Measurements from ENCODE around the gene FNDC3A. TPM values are rescaled to one million over a fixed set of nuclear protein-coding genes. Genes with fewer than 3 reads are reported as not detected.

Gene FNDC3A
- total and polyA plus RNA-seq, 2 donors from 2014 or later = 12.5 to 67.8 TPM

GRCh38 chr13:49256841-49257240 is 281.1 kb downstream of the FNDC3A start:
- Histone ChIP-seq H3K9ac (ENCODE audit: low read length in 3 of 3) (no peak overlapping the region), H3K4me1 (ENCODE audit: control insufficient read depth in 2 of 3, insufficient read depth in 2 of 3, low read depth in 1 of 3, low read length in 3 of 3) (no peaks in the 10 kb centered on the region), H3K4me3 (ENCODE audit: low read length in 3 of 3) (no peak overlapping the region), H3K36me3 (ENCODE audit: control insufficient read depth in 2 of 3, insufficient read depth in 3 of 3, low read length in 3 of 3) (peaks cover 2 to 30% (median 16%) of the 10 kb centered on the region in 3 donors), H3K27ac (ENCODE audit: low read depth in 2 of 2, low read length in 2 of 2) (no peak overlapping the region), H3K9me3 (ENCODE audit: control insufficient read depth in 2 of 3, insufficient read depth in 1 of 3, low read length in 3 of 3) (no peaks in the 10 kb centered on the region), H3K27me3 (ENCODE audit: control insufficient read depth, insufficient read depth, low read length) (no peaks in the 10 kb centered on the region)
- DNase-seq = no peak
- no peak for FAIRE-seq
- no peak for TF ChIP-seq CTCF (IDR thresholded peaks at IDR 0.05; ENCODE audit: borderline replicate concordance, extremely low read depth, insufficient read depth)
- intact Hi-C loops (cut with DNase I) = no loop called here

GRCh38 chr13:49258089-49258796 is 282.5 kb downstream of the FNDC3A start:
- no peaks in the 10 kb centered on the region for H3K9me3 ChIP-seq (ENCODE audit: control insufficient read depth in 2 of 3, insufficient read depth in 1 of 3, low read length in 3 of 3)
- no peak overlapping the region for H3K27ac ChIP-seq (ENCODE audit: low read depth in 2 of 2, low read length in 2 of 2)
- H3K36me3 ChIP-seq (ENCODE audit: control insufficient read depth in 2 of 3, insufficient read depth in 3 of 3, low read length in 3 of 3) = peaks cover 2 to 30% (median 16%) of the 10 kb centered on the region in 3 donors
- H3K9ac ChIP-seq (ENCODE audit: low read length in 3 of 3) = peak overlapping the region in 1 of 3 donors; percentile 1
- no peaks in the 10 kb centered on the region for H3K4me1 ChIP-seq (ENCODE audit: control insufficient read depth in 2 of 3, insufficient read depth in 2 of 3, low read depth in 1 of 3, low read length in 3 of 3)
- H3K27me3 ChIP-seq (ENCODE audit: control insufficient read depth, insufficient read depth, low read length) = no peaks in the 10 kb centered on the region
- no peak for TF ChIP-seq CTCF (IDR thresholded peaks at IDR 0.05; ENCODE audit: borderline replicate concordance, extremely low read depth, insufficient read depth)
- DNase-seq = no peak
- FAIRE-seq = no peak
- intact Hi-C loops (cut with DNase I) = no loop called here
- peak overlapping the region in 2 of 3 donors; percentile 21 to 47 for H3K4me3 ChIP-seq (ENCODE audit: low read length in 3 of 3)

Other genes with a start within 250 kb of the FNDC3A start
- gene MLNR, start 244.4 kb downstream of the FNDC3A start, total RNA-seq = 0.28 TPM
- gene MLNR, start 244.4 kb downstream of the FNDC3A start, polyA plus RNA-seq (ENCODE audit: insufficient read depth, low read depth, low replicate concordance) = not detected